Occipital lobe (tissue), 2 donors: ENCODE data around the gene TMPRSS7. TPM values are rescaled to one million over a fixed set of nuclear protein-coding genes. Genes with fewer than 3 reads are reported as not detected.

Experiments used
- DNase-seq: peaks from one replicate; lab custom pipeline; 2025; lab: John Stamatoyannopoulos, UW
- total RNA-seq: library from RNA; depleted of rRNA; stranded (reverse); fragments of >200 nt; gene quantifications from one replicate; pipeline ENCODE4 v1.2.3, GENCODE V29; 2014

TMPRSS7 gene
- total RNA-seq, 1 donor from 2014 or later, result 0.47 TPM

- DNase-seq, result no peak
Measured at GRCh38 chr3:112095731-112096130, 61.2 kb downstream of the TMPRSS7 start.

GRCh38 chr3:112096176-112096575 lies 61.6 kb downstream of the TMPRSS7 start:
- no peak for DNase-seq

- no peak for DNase-seq
Measured at GRCh38 chr3:112097378-112097777, 62.8 kb downstream of the TMPRSS7 start.

- DNase-seq, result no peak
Measured at GRCh38 chr3:112101916-112102315, 67.4 kb downstream of the TMPRSS7 start.

- no peak for DNase-seq
Measured at GRCh38 chr3:112104774-112105173, 70.2 kb downstream of the TMPRSS7 start.

- DNase-seq, result no peak
Measured at GRCh38 chr3:112109322-112109721, 74.8 kb downstream of the TMPRSS7 start.

- DNase-seq, result no peak
Measured at GRCh38 chr3:112111785-112112402, 77.4 kb downstream of the TMPRSS7 start.

GRCh38 chr3:112114576-112115160 lies 80.1 kb downstream of the TMPRSS7 start:
- DNase-seq, result no peak

- DNase-seq, result no peak
Measured at GRCh38 chr3:112115161-112115739, 80.7 kb downstream of the TMPRSS7 start.

- DNase-seq, result no peak
Measured at GRCh38 chr3:112115806-112116383, 81.4 kb downstream of the TMPRSS7 start.

- no peak for DNase-seq
Measured at GRCh38 chr3:112116748-112117186, 82.2 kb downstream of the TMPRSS7 start.

GRCh38 chr3:112117415-112117814 lies 82.9 kb downstream of the TMPRSS7 start:
- no peak for DNase-seq

GRCh38 chr3:112117841-112118571 lies 83.5 kb downstream of the TMPRSS7 start:
- DNase-seq, result no peak

- no peak for DNase-seq
Measured at GRCh38 chr3:112119962-112120836, 85.7 kb downstream of the TMPRSS7 start.

GRCh38 chr3:112121577-112122547 lies 87.3 kb downstream of the TMPRSS7 start:
- DNase-seq, result no peak

GRCh38 chr3:112122870-112123269 lies 88.3 kb downstream of the TMPRSS7 start:
- no peak for DNase-seq

GRCh38 chr3:112123548-112123947 lies 89.0 kb downstream of the TMPRSS7 start:
- no peak for DNase-seq

GRCh38 chr3:112124907-112125607 lies 90.5 kb downstream of the TMPRSS7 start:
- DNase-seq, result no peak

GRCh38 chr3:112126511-112126911 lies 92.0 kb downstream of the TMPRSS7 start:
- no peak for DNase-seq
